Amygdala (tissue), 56 donors: ENCODE measurements around the gene SEC22A.

ENCODE experiments used
- DNase-seq, 56 donors: peaks; one replicate each; lab custom pipeline; 2025; lab: John Stamatoyannopoulos, UW

The SEC22A gene

DNA sequence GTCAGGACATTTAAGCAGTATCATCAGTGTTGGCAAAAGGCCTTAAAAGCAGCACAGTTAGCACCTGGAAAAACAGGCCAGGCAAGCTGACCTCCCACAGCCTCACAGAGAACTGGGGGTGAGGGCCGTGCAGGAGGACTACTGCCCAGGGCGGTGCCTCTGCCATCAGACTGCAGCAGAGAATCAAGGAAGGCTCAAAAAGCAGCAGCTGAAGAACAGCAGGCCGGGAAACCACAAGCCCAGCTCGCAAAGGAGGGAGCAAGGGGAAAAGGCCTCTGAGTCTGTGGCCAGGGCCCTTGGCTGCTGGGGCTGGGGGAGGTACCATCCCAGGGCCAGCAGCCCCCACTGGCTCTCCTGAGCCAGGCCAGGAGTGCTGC is 84.2 kb downstream of the SEC22A start:
- no peak for DNase-seq

DNA sequence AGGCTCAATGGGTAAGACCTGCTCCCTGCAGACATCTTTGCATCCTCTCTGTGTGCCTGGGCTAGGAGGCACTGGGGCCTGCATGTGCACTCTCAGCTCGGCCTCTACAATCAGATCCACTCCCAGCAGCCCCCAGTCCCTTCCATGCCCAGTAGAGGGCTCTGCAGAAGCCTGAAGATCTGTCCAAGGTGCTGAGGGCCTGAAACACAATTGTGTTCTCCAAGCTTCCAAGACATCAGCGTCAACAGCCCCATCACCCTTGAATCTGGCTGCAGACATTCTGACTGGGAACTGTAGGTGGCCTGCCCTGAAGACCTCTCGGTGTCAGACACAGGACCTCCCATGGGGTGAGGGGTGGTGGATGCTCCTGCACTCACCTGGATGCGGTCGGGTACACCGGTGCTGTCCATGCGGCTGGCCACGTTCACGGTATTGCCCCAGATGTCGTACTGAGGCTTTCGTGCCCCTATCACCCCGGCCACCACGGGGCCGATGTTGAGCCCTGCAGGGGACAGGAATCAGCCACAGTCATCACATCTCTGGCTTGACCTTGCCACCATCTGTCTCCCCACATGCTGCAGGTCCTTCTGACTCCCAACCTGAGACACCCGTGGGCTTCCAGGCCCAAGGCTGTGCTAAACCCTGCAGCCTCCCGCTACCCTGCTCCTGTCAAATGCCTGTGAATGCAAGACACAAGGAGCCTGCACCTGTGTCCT is 84.7 kb downstream of the SEC22A start:
- DNase-seq, result peak in 9 of 56 donors; percentile 9 to 36 (median 13)

DNA sequence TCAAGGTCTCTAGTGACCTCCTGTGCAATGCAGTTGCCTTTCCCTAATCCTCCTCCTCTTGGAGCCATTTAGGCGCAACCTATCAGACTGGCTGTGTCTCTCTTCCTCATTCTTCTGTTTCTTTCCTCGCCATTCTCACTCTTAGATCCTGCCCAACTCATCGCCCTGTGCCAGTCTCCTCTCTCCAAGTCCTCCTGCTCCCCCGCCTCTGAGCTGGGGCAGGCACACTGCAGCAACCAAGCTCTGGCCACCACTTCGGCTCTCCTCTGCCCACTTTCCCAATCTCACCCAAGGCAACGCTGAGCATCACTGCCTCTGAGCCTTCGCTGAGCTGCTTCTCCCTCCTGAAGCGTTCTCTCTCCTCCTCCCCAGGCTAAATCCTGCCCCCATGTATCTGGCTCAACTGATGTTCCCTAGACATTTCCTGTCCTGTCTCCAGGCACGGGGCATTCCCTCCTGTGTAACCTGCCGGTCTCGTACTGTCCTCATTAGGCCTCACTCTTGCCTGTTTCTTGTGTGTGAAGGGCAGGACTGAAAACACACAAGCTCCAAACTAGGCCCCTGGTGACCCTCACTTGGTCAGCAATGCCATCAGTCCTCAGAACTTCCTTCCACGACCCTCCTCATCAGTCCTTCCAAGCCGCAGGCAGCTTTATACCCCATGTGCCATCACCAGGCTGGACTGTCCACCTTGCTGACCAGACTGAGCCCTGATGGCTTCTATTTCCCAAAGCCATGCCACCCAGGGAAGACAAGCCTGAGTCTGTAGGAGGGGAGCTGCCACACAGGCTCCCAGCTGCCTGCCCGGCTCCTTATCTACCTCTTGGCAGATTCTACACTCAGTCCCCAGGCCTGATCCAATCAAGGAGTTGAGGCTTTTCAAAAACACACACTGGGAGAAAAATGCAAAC is 85.6 kb downstream of the SEC22A start:
- no peak for DNase-seq

DNA sequence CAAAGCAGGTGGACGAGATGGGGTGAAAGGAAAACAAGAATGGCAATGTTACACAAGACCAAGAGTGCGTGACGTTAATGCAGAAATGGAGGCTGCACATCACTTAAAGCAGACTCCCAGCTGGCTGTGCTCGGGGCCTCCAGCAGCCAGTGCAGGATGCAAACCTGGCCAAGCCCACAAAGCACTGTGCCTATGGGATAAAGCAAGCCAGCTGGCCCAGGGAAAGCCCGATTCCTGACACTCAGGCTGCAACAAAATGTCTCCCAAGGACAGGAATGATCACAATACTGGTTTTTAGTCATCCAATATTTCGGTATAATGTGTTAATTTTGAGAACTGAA is 86.2 kb downstream of the SEC22A start:
- DNase-seq, result no peak

DNA sequence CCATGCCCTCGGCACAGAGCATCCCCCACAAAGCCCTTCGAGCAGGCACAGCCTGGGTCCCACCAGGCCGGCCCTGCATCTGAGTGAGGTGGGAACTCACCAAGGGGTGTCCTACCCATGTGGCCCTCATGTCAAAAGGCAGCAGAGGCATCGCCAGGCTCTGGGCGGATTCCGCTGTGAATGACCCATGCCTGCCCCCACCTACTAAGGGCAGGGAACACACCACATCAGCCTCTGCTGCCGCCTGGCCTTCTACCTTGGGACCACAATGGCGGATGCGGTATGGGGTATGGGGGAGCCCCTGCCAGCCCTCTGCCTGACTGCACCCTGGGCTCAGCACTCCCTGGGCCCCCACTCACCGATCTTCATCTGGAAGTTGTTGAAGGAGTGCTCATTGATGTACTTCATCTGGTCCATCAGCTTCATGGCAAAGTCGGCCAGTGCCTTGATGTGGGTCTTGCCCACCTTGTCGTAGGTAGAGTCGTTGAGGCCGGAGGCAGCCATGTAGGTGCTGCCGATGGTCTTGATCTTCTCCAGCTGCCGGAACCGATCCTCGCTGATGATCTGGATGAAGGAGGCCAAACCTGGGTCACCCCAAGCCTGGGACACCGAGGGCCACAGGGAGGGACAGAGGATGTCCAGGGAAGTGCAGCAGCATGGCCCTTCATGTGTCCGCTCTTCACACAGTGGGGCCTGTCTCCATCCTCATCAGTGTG is 87.8 kb downstream of the SEC22A start:
- no peak for DNase-seq

DNA sequence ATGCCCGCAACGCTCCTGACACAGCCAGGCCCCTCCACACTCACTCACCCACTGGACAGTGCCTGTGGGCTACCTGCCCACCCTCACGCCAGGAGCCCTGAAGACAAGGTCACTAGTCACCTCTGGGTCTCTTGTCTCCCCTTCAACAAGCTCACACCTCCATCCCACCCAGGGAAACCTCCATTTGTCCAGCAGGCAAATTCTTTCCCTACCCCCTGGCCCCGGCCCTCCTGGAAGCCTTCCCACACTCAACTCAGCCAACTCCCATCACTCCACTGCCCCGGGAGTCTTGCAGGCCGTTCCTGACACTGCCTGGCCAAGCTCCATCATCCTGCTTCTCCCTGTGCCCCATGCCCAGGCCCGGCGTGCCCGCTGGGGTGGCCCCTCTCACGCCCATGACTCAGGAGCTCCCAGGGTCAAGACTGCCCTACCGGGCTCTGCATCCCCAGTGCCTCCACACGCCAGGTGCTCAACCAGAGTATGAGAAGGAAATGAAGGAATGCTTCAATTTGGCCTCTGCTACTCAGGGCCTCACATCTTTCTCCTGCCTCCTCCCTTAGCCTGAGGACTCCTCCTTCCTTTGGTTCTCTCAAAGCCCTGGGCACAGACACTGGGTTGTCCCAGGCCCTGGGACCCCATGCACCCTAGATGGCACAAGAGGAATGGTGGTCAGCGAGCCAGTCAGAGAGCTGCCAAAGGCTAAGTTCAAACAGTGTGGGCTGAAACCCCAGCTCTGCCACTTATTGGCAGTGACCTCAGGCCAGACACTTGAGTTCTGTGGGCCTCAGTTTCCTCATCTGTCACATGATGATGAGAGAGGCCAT is 88.6 kb downstream of the SEC22A start:
- DNase-seq, result no peak

DNA sequence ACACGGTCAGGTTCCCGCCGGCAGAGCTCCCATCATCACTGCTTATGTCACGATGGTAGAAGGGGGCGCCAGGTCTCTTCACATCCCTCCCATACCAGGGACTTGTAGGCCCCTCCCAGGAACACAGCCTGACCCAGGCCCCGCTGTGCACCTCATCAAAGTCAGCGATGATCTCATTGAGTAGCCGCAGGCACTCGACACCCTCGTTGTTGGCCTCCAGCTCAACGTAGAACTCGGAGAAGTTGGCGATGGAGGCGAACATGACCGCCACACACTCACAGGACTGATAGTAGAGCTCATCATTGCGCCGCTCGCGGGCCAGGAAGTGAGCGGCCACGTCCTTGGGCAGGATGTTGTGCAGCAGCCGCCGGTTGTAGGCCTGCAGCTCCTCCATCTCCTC is 89.2 kb downstream of the SEC22A start:
- DNase-seq, result no peak

DNA sequence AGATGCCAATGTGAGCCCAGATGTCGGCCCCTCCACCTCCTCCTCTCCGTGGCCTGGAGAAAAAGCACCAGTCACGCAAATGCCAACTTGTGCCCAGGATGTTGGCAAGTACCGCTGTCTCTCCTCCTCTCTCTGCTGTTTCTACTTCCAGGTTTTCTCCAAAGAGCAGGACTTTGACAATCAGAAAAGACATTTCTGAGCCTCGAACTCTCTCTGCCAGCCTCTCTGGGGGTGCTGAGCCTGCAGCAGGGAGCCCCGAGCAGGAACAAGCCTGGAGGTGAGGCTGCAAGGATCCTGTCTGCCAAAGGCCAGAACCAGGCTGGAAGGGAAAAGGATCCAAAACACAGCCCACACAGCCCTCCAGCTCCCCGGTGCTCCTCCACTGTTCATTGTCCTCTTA is 89.7 kb downstream of the SEC22A start:
- no peak for DNase-seq

DNA sequence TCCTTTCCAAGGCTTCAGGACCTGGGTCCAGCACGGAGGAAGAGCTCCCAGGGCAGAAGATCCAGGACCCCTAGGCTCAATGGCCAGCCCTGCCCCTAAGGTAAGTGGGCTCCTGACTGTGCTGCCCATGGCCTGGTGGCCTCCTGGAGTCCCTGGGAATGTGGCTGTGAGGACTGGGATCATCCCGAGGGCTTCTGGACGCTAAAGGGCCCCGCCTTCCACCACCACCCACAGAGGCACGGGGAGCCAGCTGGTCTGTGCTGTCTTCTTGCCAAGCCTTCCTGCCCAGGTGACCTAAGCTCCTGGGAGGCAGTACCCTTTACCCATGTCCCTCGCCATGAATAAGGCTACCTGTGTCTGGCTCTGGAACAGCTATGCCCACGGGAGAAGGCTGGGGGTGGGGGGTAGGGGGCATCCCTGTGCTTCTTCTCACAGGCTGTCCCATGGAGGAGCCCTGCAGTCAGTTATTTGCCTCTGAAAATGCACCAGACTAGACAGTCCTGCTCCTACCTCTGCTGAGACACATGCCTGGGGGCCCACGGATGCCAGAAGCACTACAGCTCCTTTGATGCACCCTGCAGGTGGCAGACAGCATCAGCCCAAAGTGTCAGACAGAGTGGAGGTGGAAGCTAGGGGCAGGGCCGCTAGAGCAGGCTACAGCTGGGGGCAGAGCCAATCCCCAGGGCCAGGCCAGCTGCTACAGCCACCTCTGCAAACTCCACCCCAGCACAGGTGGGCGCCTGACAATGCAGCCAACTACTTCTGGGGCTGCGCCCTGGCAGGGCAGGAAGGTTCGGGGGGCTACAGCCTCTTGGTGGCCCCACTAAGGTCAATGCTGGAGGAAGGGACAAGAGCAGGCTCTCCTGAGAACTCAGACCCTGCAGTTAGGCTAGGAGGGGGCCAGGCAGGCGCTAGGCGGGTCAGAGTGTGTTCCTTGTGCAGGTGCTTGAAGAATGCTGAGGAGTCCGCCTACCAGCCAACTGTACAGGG is 90.9 kb downstream of the SEC22A start:
- DNase-seq, result no peak

DNA sequence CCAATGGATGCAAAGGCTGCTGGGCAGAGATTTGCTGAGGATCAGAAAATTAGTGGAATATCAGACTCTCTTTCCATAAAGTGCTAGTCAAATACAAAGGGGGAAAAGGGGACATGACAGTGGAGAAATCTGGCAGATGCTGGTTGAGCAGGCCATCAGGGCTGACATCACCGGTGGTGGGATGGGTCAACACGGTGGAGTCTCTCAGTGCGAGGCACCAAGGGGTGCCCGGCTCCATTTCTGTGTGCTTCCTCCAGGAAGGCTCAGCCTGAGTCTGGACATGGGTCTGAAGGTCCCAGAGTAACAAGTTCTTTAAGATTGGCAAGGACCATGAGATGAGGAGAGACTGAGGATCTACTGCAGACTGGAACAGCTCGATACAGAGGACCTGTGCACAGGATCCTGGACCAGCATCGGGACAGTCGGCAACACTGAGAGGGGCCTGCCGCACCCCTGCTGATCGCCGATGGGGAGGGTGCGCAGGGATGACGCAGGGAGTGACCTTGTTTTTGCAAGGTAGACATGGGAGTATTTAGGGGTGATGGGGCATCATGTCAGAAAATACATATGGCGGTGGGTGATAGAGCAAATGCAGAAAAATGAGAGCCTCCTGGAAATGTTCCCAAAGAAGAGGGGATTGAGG is 92.7 kb downstream of the SEC22A start:
- DNase-seq, result no peak

DNA sequence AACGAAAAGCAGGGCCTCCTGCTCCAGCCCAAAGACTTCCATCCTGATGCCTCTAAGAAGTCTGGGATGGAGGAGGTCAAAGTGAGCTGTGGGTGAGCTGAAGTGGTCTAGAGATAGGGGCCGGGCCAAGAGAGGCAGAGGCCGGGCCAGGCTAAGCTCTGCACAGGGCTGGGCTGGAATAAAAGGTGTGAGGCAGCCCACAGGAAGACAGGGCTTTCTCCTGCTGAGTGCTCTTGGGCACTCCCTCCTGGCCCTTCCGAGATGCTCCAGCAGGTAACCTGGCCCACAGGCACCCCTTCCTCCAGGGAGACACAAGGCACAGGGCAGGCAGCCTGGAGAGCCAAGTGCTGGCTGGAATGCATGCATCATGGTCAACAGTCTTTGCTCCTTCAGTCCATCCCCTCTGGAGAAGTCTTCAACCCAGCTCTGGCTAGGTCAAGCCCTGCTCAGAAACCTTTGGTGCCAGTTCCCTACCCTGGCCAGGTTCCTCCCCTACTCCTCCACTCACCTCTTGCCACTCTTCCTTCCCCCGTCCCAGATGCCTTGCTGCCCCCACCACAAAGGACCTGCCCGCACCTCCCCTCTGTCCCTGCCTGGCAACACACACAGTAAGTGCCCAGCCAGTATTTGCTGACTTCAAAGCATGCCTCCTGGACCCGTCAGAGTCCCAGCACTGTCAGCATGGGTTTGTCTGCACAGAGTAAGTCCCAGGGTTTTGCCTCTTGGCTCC is 93.6 kb downstream of the SEC22A start:
- no peak for DNase-seq

DNA sequence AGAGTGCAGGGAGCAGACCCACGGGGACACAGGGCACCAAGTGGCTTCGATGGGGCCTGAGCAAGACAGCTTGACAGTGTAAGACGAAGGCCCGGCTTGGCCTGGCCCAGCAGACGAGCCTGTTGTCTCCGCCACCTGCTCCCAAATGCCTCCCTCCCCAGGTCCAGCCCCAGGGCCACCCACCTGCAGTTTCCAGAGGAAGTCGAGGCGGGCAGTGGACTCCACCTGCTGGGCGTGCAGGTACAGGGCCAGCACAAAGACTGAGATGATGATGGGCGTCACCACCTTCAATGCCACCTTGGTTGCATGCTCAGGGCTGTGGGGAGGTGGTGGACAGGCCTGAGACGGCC is 94.1 kb downstream of the SEC22A start:
- DNase-seq, result no peak

DNA sequence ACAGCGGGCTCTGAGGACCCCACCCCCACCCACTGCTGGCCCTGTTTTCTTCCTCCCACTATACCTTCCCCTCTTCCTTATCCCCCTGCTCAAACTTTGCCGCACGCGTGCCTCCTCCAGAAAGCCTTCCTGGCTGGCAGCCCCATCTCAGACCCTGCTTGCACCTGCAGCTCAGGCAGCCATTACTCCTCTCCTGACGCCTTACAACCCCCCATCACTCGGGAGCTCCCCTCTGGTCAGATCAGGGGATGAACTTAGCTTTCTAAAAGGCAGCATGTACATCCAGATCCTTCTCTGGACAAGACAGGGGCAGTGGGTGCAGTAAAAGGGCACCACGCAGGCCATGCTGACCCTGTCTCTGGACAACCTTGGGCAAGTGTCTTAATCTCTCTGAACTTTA is 94.5 kb downstream of the SEC22A start:
- DNase-seq, result no peak

DNA sequence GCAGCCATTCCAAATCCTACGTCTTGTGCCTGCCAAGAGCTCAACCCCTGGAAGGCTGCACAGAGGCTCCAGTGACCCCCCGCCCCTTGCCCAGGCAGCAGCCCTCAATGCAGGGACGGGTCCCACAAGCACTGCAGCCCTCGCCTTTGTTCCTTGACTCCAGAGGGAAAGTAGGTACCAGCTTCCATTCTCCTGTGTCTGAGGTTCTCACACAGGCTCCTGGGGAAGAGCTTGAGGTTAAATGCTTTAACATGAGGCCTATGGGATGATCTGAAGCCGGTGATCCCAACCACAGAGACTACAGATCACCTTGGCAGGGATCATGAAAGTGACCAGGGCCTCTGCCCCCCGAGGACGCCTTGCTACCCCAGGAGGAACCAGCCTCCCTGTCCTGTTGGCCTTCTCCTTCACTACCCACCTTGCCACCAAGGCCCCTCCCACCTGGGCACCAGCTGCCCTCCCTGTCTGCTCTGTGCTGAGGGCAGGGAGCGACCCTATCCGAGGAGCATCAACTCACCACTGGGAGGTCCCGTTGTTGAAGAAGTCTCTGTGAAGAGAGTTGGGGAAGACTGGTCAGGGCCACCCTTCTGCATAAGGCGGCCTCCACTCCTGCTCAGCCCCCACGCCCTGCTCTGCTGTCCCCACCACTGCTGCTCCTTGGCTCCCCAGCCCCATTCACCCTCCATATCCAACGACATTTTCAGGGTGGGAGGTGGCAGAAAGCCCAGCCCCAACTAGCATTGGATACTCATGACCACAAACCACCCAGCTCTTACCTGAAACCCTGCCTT is 95.3 kb downstream of the SEC22A start:
- no peak for DNase-seq

DNA sequence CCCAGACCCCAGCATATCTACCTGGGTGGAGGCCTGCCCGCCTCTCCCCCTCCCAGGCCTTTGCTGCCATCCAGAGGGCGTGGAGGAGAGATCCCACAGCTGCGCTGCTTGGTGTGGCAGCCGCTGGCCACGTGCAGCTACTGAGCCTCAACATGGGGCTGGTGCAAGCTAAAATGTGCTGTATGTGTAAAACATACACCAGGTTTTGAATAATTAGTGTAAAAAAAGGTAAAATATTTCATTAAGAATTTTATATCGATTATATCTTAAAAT is 95.8 kb downstream of the SEC22A start:
- no peak for DNase-seq

DNA sequence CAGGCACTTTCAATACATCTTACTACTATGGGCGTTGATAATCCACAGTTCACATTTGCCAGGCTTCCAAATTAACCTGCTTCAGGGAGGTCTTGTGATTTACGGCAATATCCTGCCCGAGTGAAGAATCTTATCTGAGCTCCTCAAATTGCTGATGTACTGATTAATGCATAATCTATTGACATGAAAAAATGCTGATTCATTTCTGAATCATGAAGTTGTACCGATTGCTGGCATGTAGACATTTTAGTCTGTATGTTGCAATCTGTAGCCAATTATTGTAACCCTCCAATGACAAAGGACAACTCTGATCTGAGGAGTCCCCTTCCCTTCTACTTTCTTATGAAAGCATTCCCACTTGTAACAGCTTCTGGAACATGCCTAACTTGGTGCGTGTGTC is 97.2 kb downstream of the SEC22A start:
- DNase-seq, result no peak

DNA sequence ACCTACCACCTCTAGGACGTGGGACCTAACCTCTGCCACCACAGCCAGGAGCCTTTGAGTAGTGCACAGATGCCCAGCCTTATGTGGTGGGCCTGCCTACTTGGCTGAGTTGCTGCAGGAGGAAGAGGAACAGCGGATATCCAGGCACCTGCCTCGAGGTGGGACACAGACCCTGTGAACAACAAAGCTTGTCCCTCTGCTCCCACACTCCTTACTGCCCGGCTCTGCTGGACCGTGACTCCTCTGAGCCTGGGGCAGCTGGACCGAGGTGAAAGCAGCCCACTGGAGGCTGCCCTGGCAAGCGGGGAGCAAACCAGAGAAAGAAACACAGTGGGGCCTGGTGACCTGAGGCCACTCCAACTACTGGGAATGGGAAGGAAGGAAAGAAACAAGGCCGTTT is 97.8 kb downstream of the SEC22A start:
- no peak for DNase-seq

DNA sequence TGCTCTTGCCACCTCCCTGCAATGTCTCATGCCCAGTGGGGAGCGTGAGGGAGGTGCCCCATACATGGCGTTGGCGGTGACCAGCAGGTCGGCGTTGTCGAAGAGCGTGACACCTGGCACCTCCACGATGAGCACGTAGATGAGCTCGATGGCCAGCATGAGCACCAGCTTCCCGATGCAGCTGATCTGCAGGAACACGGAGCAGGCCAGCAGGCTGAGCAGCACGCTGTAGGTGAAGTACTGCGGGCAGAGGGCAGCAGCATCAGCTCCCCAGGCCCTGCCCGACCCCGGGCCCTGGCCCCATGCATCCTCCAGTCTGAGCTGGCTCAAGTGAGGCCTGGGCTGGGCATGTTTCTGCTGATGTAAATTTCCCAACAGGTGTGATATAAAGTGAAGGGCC is 98.3 kb downstream of the SEC22A start:
- DNase-seq, result no peak
